ENCODE results near the gene GNL3L. TPM values are rescaled to one million over a fixed set of nuclear protein-coding genes. Genes with fewer than 3 reads are reported as not detected.
A peak's percentile ranks its signal among the peaks of the same experiment; 100 is the strongest.

GNL3L gene
- total and polyA plus RNA-seq, 2 experiments from 2014 or later = 9.2 to 30.3 TPM

GRCh38 chrX:54496517-54496852, 33.5 kb upstream of the GNL3L start:
- no peaks in the 10 kb centered on the region for H3K27me3 ChIP-seq (replicated peaks; ENCODE audit: insufficient read depth)
- peaks cover 24% of the 10 kb centered on the region for H3K4me1 ChIP-seq (ENCODE audit: insufficient read depth)
- peak overlapping the region; percentile 81 for H2AFZ ChIP-seq
- no peaks in the 10 kb centered on the region for H4K20me1 ChIP-seq (ENCODE audit: insufficient read depth)
- no peaks in the 10 kb centered on the region for H3K9me3 ChIP-seq (ENCODE audit: low read depth)
- no peak for DNase-seq
- WGBS, 2 experiments (ENCODE audit: low coverage in 1 of 2, low lambda C conversion rate in 2 of 2, missing lambda C conversion rate in 2 of 2) = 15 to 21% methylated on average over 5 of the region's 5 CpGs
- in situ Hi-C loops (cut with MboI) = no loop called here
- TF ChIP-seq EZH2 (IDR thresholded peaks at IDR 0.05; ENCODE audit: insufficient read depth, poor library complexity, severe bottlenecking) (no peak), EZH2phosphoT487 (IDR thresholded peaks at IDR 0.05; ENCODE audit: insufficient read depth, low read depth) (no peak)
- peaks cover 30% of the 10 kb centered on the region for H3K79me2 ChIP-seq (ENCODE audit: insufficient read depth)
- peak overlapping the region; percentile 89 for H3K9ac ChIP-seq
- peak overlapping the region; percentile 49 for H3K27ac ChIP-seq
- H3K4me2 ChIP-seq (ENCODE audit: unreplicated experiment) = peak overlapping the region; percentile 76
- no peaks in the 10 kb centered on the region for H3K9me2 ChIP-seq (ENCODE audit: insufficient read depth)
- H3K4me3 ChIP-seq = peak overlapping the region; percentile 83
- H3F3A ChIP-seq (ENCODE audit: insufficient read depth) = peaks cover 15% of the 10 kb centered on the region; the same call in 1 of the 2 replicates
- no peaks in the 10 kb centered on the region for H3K36me3 ChIP-seq (ENCODE audit: low read depth)

- no peaks in the 10 kb centered on the region for H3K36me3 ChIP-seq (ENCODE audit: low read depth)
- H3K27ac ChIP-seq = peak overlapping the region; percentile 49; the same call in 1 of the 2 replicates
- peaks cover 20% of the 10 kb centered on the region for H3K4me1 ChIP-seq (ENCODE audit: insufficient read depth)
- in situ Hi-C loops (cut with MboI) = no loop called here
- WGBS, 2 experiments (ENCODE audit: low coverage in 1 of 2, low lambda C conversion rate in 2 of 2, missing lambda C conversion rate in 2 of 2) = 73 to 85% methylated on average over 4 to 6 of the region's 6 CpGs
- DNase-seq = no peak
- peaks cover 26% of the 10 kb centered on the region for H3K79me2 ChIP-seq (ENCODE audit: insufficient read depth)
- H3F3A ChIP-seq (ENCODE audit: insufficient read depth) = peaks cover 12% of the 10 kb centered on the region; the same call in 1 of the 2 replicates
- no peaks in the 10 kb centered on the region for H4K20me1 ChIP-seq (ENCODE audit: insufficient read depth)
- H3K9ac ChIP-seq = no peak overlapping the region
- H2AFZ ChIP-seq = peak overlapping the region; percentile 81
- no peaks in the 10 kb centered on the region for H3K9me3 ChIP-seq (ENCODE audit: low read depth)
- H3K4me2 ChIP-seq (ENCODE audit: unreplicated experiment) = peak overlapping the region; percentile 76
- TF ChIP-seq EZH2 (IDR thresholded peaks at IDR 0.05; ENCODE audit: insufficient read depth, poor library complexity, severe bottlenecking) = no peak
- TF ChIP-seq EZH2phosphoT487 (IDR thresholded peaks at IDR 0.05; ENCODE audit: insufficient read depth, low read depth) = no peak
- H3K27me3 ChIP-seq (replicated peaks; ENCODE audit: insufficient read depth) = no peaks in the 10 kb centered on the region
- no peaks in the 10 kb centered on the region for H3K9me2 ChIP-seq (ENCODE audit: insufficient read depth)
- no peak overlapping the region; the same call in 1 of the 2 replicates for H3K4me3 ChIP-seq
Measured at GRCh38 chrX:54496936-54497335, 33.1 kb upstream of the GNL3L start.

GRCh38 chrX:54509400-54509799, 20.6 kb upstream of the GNL3L start:
- TF ChIP-seq EZH2 (IDR thresholded peaks at IDR 0.05; ENCODE audit: insufficient read depth, poor library complexity, severe bottlenecking) (no peak), EZH2phosphoT487 (IDR thresholded peaks at IDR 0.05; ENCODE audit: insufficient read depth, low read depth) (no peak)
- Histone ChIP-seq H3K4me2 (ENCODE audit: unreplicated experiment) (no peak overlapping the region), H3K4me3 (no peak overlapping the region), H3K9me2 (ENCODE audit: insufficient read depth) (no peaks in the 10 kb centered on the region), H3K36me3 (ENCODE audit: low read depth) (no peaks in the 10 kb centered on the region), H3K79me2 (ENCODE audit: insufficient read depth) (no peaks in the 10 kb centered on the region), H3F3A (ENCODE audit: insufficient read depth) (no peaks in the 10 kb centered on the region), H2AFZ (peak overlapping the region; percentile 84), H4K20me1 (ENCODE audit: insufficient read depth) (no peaks in the 10 kb centered on the region), H3K9ac (no peak overlapping the region), H3K4me1 (ENCODE audit: insufficient read depth) (peaks cover 7% of the 10 kb centered on the region), H3K27ac (no peak overlapping the region), H3K9me3 (ENCODE audit: low read depth) (no peaks in the 10 kb centered on the region), H3K27me3 (replicated peaks; ENCODE audit: insufficient read depth) (no peaks in the 10 kb centered on the region)
- in situ Hi-C loops (cut with MboI) = no loop called here
- whole genome bisulfite sequencing, 2 experiments (ENCODE audit: low coverage in 1 of 2, low lambda C conversion rate in 2 of 2, missing lambda C conversion rate in 2 of 2) = 17 to 19% methylated on average over 4 of the region's 4 CpGs
- DNase-seq = peak; percentile 12

GRCh38 chrX:54529151-54529550, 868 bp upstream of the GNL3L start:
- in situ Hi-C loops (cut with MboI) = no loop called here
- peak overlapping the region; percentile 93 for H3K9ac ChIP-seq
- DNase-seq = no peak
- H3F3A ChIP-seq (ENCODE audit: insufficient read depth) = no peaks in the 10 kb centered on the region
- no peaks in the 10 kb centered on the region for H4K20me1 ChIP-seq (ENCODE audit: insufficient read depth)
- peak overlapping the region; percentile 61 for H3K4me2 ChIP-seq (ENCODE audit: unreplicated experiment)
- peaks cover 40% of the 10 kb centered on the region for H3K79me2 ChIP-seq (ENCODE audit: insufficient read depth)
- H3K27ac ChIP-seq = peak overlapping the region; percentile 60
- no peaks in the 10 kb centered on the region for H3K36me3 ChIP-seq (ENCODE audit: low read depth)
- H3K4me3 ChIP-seq = peak overlapping the region; percentile 96
- no peaks in the 10 kb centered on the region for H3K9me3 ChIP-seq (ENCODE audit: low read depth)
- WGBS, 2 experiments (ENCODE audit: low coverage in 1 of 2, low lambda C conversion rate in 2 of 2, missing lambda C conversion rate in 2 of 2) = 0 to 22% methylated on average over 3 of the region's 3 CpGs
- H3K4me1 ChIP-seq (ENCODE audit: insufficient read depth) = peaks cover 5% of the 10 kb centered on the region; the same call in 1 of the 2 replicates
- no peaks in the 10 kb centered on the region for H3K27me3 ChIP-seq (replicated peaks; ENCODE audit: insufficient read depth)
- TF ChIP-seq EZH2 (IDR thresholded peaks at IDR 0.05; ENCODE audit: insufficient read depth, poor library complexity, severe bottlenecking) (no peak), EZH2phosphoT487 (IDR thresholded peaks at IDR 0.05; ENCODE audit: insufficient read depth, low read depth) (no peak)
- H3K9me2 ChIP-seq (ENCODE audit: insufficient read depth) = no peaks in the 10 kb centered on the region
- peak overlapping the region; percentile 91 for H2AFZ ChIP-seq

Data from GM23248 (cell line).